HepG2 (cell line): ENCODE data around the gene POMT2.
"Not testable (repeated sequence)": the region's sequence is repeated elsewhere in the genome, so short reads cannot be mapped to it uniquely, and the experiment has no call there.

ENCODE experiments used
- TRIM24 ChIP-seq: sonication (generic); formaldehyde crosslinking; IDR thresholded peaks from 2 replicates; pipeline ENCODE4 v1.8.0; 2022; ENCODE audit warnings: mild to moderate bottlenecking, missing genetic modification reagents
- ZNF274 ChIP-seq: sonication (generic); formaldehyde crosslinking; IDR thresholded peaks from 2 replicates; pipeline ENCODE4 v1.5.1; 2020; ENCODE audit warnings: mild to moderate bottlenecking, missing genetic modification reagents
- ZNF543 ChIP-seq: sonication (generic); formaldehyde crosslinking; IDR thresholded peaks from 2 replicates; pipeline ENCODE4 v1.4.0; 2020; ENCODE audit warnings: mild to moderate bottlenecking, missing genetic modification reagents

- TF ChIP-seq ZNF543, TRIM24, ZNF274 (CRISPR knock-in tag): not testable (repeated sequence)
Observed at GRCh38 chr14:77280921-77281320, 39.8 kb downstream of the POMT2 start.
